ENCODE results near the gene HJURP.

HJURP gene

GRCh38 chr2:233811732-233812131 lies 42.6 kb downstream of the HJURP start:
- Mint-ChIP-seq H3K36me3 (ENCODE audit: low read depth) (no peaks in the 10 kb centered on the region), H3K27me3 (ENCODE audit: low read depth) (peaks cover 25% of the 10 kb centered on the region), H3K4me3 (no peak overlapping the region), H3K9me3 (no peaks in the 10 kb centered on the region), H3K27ac (no peak overlapping the region), H3K4me1 (no peaks in the 10 kb centered on the region)
- TF ChIP-seq, protein P1, sequence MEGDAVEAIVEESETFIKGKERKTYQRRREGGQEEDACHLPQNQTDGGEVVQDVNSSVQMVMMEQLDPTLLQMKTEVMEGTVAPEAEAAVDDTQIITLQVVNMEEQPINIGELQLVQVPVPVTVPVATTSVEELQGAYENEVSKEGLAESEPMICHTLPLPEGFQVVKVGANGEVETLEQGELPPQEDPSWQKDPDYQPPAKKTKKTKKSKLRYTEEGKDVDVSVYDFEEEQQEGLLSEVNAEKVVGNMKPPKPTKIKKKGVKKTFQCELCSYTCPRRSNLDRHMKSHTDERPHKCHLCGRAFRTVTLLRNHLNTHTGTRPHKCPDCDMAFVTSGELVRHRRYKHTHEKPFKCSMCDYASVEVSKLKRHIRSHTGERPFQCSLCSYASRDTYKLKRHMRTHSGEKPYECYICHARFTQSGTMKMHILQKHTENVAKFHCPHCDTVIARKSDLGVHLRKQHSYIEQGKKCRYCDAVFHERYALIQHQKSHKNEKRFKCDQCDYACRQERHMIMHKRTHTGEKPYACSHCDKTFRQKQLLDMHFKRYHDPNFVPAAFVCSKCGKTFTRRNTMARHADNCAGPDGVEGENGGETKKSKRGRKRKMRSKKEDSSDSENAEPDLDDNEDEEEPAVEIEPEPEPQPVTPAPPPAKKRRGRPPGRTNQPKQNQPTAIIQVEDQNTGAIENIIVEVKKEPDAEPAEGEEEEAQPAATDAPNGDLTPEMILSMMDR (IDR thresholded peaks at IDR 0.05; ENCODE audit: unreplicated experiment in 3 of 3) = no peak

DNA sequence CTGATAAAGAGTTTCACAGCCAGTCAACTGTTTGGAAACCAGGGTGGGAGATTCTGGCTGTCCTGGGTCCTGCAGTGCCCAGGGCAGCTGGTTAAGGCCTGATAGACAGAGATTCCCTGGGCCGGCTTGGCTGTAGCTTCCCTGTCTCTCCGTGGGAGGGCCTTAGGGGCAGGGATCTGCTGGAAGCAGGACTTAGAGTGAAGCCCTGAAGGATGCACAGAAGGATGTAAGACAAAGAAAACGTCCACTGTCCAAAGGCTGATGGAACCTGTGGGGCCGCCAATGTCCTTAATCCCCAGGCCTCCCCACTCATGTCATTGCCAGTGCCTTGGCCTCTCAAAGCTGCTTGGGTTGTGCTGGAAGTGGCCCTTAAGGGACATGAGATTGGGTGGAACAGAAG lies 43.2 kb downstream of the HJURP start:
- Mint-ChIP-seq H3K27me3 (ENCODE audit: low read depth) (peaks cover 21% of the 10 kb centered on the region), H3K4me3 (no peak overlapping the region), H3K27ac (no peak overlapping the region), H3K4me1 (no peaks in the 10 kb centered on the region), H3K9me3 (no peaks in the 10 kb centered on the region), H3K36me3 (ENCODE audit: low read depth) (no peaks in the 10 kb centered on the region)
- TF ChIP-seq, protein P1 (IDR thresholded peaks at IDR 0.05; ENCODE audit: unreplicated experiment in 3 of 3) = no peak

DNA sequence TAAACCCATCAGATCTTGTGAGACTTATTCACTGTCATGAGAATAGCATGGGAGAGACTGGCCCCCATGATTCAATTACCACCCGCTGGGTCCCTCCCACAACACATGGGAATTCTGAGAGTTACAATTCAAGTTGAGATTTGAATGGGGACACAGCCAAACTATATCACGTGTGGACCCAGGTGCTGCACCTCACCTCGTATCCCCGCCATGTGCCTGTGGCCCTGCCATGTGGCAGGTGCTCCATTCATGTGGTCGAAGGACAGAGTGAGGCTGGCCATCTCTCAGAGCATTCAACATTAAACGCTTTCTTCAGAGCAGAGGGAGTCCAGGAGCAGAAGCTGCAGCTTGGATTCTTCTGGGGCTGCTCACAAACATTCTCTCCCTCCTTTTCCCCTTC lies 44.0 kb downstream of the HJURP start:
- H3K27me3 Mint-ChIP-seq (ENCODE audit: low read depth) = peaks cover 21% of the 10 kb centered on the region
- TF ChIP-seq, protein P1 (IDR thresholded peaks at IDR 0.05; ENCODE audit: unreplicated experiment in 3 of 3) = no peak
- no peaks in the 10 kb centered on the region for H3K36me3 Mint-ChIP-seq (ENCODE audit: low read depth)
- no peak overlapping the region for H3K4me3 Mint-ChIP-seq
- H3K9me3 Mint-ChIP-seq = no peaks in the 10 kb centered on the region
- H3K27ac Mint-ChIP-seq = no peak overlapping the region
- H3K4me1 Mint-ChIP-seq = no peaks in the 10 kb centered on the region

DNA sequence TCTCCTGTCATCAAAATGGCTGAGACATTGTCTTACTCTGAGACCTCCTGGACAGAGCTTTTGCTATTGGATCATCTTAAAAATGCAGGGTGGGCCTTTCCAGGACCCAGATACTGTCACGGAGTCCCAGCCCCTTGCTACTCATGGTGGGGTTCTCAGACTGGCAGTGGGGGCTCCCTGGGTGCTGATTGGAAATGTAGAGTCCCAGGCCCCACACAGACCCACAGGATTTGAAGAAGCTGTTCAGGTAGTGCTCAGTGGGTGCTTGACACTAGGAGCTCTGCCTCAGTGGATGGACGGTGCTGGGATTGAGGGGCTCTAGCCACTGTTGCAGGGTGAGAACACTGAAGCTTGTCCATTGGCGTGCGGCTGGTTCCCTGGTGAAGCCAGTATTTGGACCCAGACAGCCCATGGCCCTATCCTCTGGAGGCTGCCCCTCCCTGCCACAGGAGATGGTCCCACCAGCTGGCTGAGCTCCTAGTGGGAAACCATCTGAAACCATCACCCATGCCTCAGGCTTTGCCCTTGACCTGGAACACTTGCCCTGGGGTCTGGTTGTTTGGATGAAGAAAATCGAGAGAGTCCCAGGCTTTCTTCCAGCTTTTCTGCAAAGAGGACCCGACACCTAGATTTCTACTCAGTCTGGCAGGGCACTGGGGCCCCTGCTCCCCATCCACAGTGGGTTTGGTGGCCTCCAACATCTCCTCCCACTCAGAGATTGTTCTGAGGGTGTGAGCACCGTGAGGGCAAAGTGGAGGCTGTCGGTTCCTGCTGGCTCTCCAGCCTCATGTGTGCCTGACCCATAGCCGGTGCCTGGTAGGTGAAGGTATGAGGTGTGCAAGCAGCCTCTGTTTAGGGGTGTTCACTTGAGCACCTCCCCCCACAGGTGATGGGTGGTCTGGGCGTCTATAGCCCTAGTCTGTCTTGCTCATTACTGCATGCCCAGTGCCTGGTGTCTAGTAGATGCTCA lies 46.1 kb downstream of the HJURP start:
- Mint-ChIP-seq H3K9me3 (no peaks in the 10 kb centered on the region), H3K36me3 (ENCODE audit: low read depth) (no peaks in the 10 kb centered on the region), H3K4me3 (no peak overlapping the region), H3K27me3 (ENCODE audit: low read depth) (peaks cover 25% of the 10 kb centered on the region), H3K27ac (no peak overlapping the region), H3K4me1 (no peaks in the 10 kb centered on the region)
- TF ChIP-seq, protein P1 (IDR thresholded peaks at IDR 0.05; ENCODE audit: unreplicated experiment in 3 of 3) = no peak

DNA sequence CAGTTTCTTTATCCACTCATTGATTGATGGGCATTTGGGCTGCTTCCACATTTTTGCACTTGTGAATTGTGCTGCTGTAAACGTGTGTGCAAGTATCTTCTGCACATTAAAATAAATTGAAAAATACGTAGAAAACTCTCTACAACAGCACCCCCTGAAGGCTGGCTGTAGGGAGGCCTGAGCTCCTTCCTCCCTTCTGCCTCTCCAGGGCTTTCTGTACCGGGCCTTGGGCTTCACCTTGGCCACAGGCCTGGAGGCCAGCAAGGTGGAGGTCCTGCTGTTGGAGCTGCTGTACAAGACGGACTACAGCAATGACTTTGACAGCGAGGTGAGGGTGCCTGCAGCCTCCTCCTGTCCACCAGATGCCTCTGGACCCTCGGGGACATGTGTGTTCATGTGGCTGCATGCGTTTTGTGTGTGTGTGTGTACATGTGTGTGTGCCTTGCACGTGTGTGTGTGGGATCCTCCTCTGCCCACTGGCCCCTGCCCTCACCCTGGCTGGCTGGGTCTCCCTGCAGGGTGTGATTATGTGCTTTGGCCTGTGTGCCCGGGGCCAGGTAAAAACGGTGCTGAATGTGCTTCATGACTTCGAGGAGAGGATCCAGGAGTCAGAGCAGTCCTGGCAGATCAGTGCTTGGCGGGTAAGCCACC lies 47.0 kb downstream of the HJURP start:
- TF ChIP-seq, protein P1 (IDR thresholded peaks at IDR 0.05; ENCODE audit: unreplicated experiment in 3 of 3) = no peak
- peaks cover 33% of the 10 kb centered on the region for H3K27me3 Mint-ChIP-seq (ENCODE audit: low read depth)
- H3K27ac Mint-ChIP-seq = no peak overlapping the region
- no peaks in the 10 kb centered on the region for H3K9me3 Mint-ChIP-seq
- H3K4me1 Mint-ChIP-seq = no peaks in the 10 kb centered on the region
- no peak overlapping the region for H3K4me3 Mint-ChIP-seq
- no peaks in the 10 kb centered on the region for H3K36me3 Mint-ChIP-seq (ENCODE audit: low read depth)
